K562 (cell line): ENCODE data around the gene CLASP1. TPM values are rescaled to one million over a fixed set of nuclear protein-coding genes. Genes with fewer than 3 reads are reported as not detected.
A peak's percentile ranks its signal among the peaks of the same experiment; 100 is the strongest.

Experiments
- ATAC-seq: fragments of 200-7000 bp; cut with Tn5 transposase; 3 replicates; pipeline ENCODE4 v1.9.1; 2020; ENCODE audit warnings: moderate library complexity
- BruUV-seq: library from RNA; stranded (reverse); fragments of 400-500 nt; replicated peaks from 2 replicates; lab custom pipeline; 2021; lab: Mats Ljungman, UMichigan
- CTCF ChIA-PET: fragments of 300-600 bp; formaldehyde crosslinking; extraction: SDS; loops from one replicate; lab custom pipeline; 2021; ENCODE audit warnings: low intra/inter-chr PET ratio; lab: Yijun Ruan, JAX
- POLR2A ChIA-PET: fragments of 300-600, 350-650 bp; sonication (Branson Sonifier 250); formaldehyde crosslinking; extraction: SDS; loops from one replicate; lab custom pipeline; 2021; ENCODE audit warnings: antibody characterized with exemption, inconsistent platforms; lab: Yijun Ruan, JAX
- DNase-seq, 4 experiments: peaks; one replicate each; pipeline versions ENCODE4 v3.0.0 to v3.0.0-alpha.2; 2011 to 2018; ENCODE audit warnings: low spot score in 3 of 4, mixed read lengths in 3 of 4; ENCODE audit errors: extremely low read depth in 1 of 4
- FAIRE-seq: peaks from 2 replicates; lab custom pipeline; 2011; peaks lifted over from hg19 to GRCh38; lab: Jason Lieb, UNC
- H2AFZ ChIP-seq: 2 replicates; pipeline ENCODE4 v1.6.0; 2011; ENCODE audit warnings: low read depth, low read length, control low read depth, inconsistent platforms
- H3K27ac ChIP-seq: fragments of 200-600 bp; 3 replicates; pipeline ENCODE4 v1.8.0; 2011; ENCODE audit warnings: low read depth, mild to moderate bottlenecking, control low read depth, inconsistent platforms, low read length, moderate library complexity, mixed read lengths; ENCODE audit errors: extremely low read depth
- H3K27me3 ChIP-seq, 2 experiments: fragments of 300-600 bp in 1 of 2; 2 replicates in 1 of 2; 3 replicates in 1 of 2; pipeline versions ENCODE4 v1.6.0 to v1.8.0; 2011; ENCODE audit warnings: inconsistent platforms in 2 of 2, low read length in 2 of 2, mild to moderate bottlenecking in 1 of 2, mixed read lengths in 1 of 2, moderate library complexity in 1 of 2; ENCODE audit not compliant: control insufficient read depth in 2 of 2, insufficient read depth in 2 of 2
- H3K36me3 ChIP-seq: fragments of 300-600 bp; 3 replicates; pipeline ENCODE4 v1.8.0; 2011; ENCODE audit warnings: mild to moderate bottlenecking, low read length, inconsistent platforms; ENCODE audit not compliant: control insufficient read depth, insufficient read depth
- H3K4me1 ChIP-seq, 2 experiments: fragments of 200-600 bp in 1 of 2; replicated peaks in 1 of 2; 2 replicates in 1 of 2; 3 replicates in 1 of 2; pipeline versions ENCODE4 v1.5.1 to v1.8.0; 2011; ENCODE audit warnings: inconsistent platforms in 2 of 2, low read length in 2 of 2, mild to moderate bottlenecking in 1 of 2, mixed read lengths in 1 of 2, moderate library complexity in 1 of 2; ENCODE audit not compliant: control insufficient read depth in 2 of 2, insufficient read depth in 2 of 2
- H3K4me2 ChIP-seq: 2 replicates; pipeline ENCODE4 v1.6.1; 2011; ENCODE audit warnings: low read length, control low read depth, inconsistent platforms, mixed read lengths; ENCODE audit not compliant: insufficient read depth
- H3K4me3 ChIP-seq: fragments of 200-600 bp; sonication (generic), shearing (Covaris generic); 2 replicates; pipeline ENCODE4 v1.5.1; 2016; ENCODE audit warnings: control low read depth, inconsistent platforms
- H3K79me2 ChIP-seq: fragments of 200-600 bp; 3 replicates; pipeline ENCODE4 v1.8.0; 2011; ENCODE audit warnings: low read length, inconsistent platforms; ENCODE audit not compliant: control insufficient read depth, insufficient read depth
- H3K9ac ChIP-seq, 2 experiments: 2 replicates each; pipeline versions ENCODE4 v1.6.0 to v1.6.1; 2011; ENCODE audit warnings: low read depth in 2 of 2, low read length in 2 of 2, control low read depth in 1 of 2, inconsistent platforms in 1 of 2, mild to moderate bottlenecking in 1 of 2, mixed read lengths in 1 of 2; ENCODE audit not compliant: insufficient read depth in 1 of 2
- H3K9me1 ChIP-seq: one replicate; pipeline ENCODE4 v1.6.0; 2011; ENCODE audit warnings: inconsistent platforms, mild to moderate bottlenecking, low read length, moderate library complexity; ENCODE audit not compliant: control insufficient read depth, insufficient read depth
- H3K9me3 ChIP-seq: replicated peaks from 2 replicates; pipeline ENCODE4 v1.5.1; 2011; ENCODE audit warnings: low read depth, low read length, inconsistent platforms; ENCODE audit not compliant: control insufficient read depth, insufficient read depth
- H4K20me1 ChIP-seq: replicated peaks from 2 replicates; pipeline ENCODE4 v1.6.1; 2011; ENCODE audit warnings: low read length, inconsistent platforms, mixed read lengths; ENCODE audit not compliant: control insufficient read depth, insufficient read depth
- ADNP ChIP-seq: fragments of 200-800 bp; sonication (Bioruptor generic); IDR thresholded peaks from 2 replicates; pipeline ENCODE4 v1.6.1; 2016; ENCODE audit warnings: missing genetic modification characterization, missing compliant biosample characterization
- ETV6 ChIP-seq, 3 experiments: fragments of 150-350 bp in 1 of 3; sonication (generic) in 1 of 3; formaldehyde crosslinking in 1 of 3; IDR thresholded peaks; 2 replicates each; pipeline versions ENCODE4 v1.6.1 to v1.8.0; 2014 to 2022; ENCODE audit warnings: borderline replicate concordance in 2 of 3, low read depth in 2 of 3, antibody characterized with exemption in 1 of 3, low read length in 1 of 3, mild to moderate bottlenecking in 1 of 3, missing genetic modification reagents in 1 of 3
- HDAC1 ChIP-seq, 2 experiments: fragments of 450-650 bp; IDR thresholded peaks; 2 replicates each; pipeline ENCODE4 v1.6.1; 2016 to 2017; ENCODE audit warnings: inconsistent platforms in 1 of 2, mild to moderate bottlenecking in 1 of 2, moderate library complexity in 1 of 2
- MTA1 ChIP-seq: fragments of 450-650 bp; IDR thresholded peaks from 2 replicates; pipeline ENCODE4 v1.6.1; 2017; ENCODE audit warnings: borderline replicate concordance
- PHB2 ChIP-seq: fragments of 450-650 bp; IDR thresholded peaks from 2 replicates; pipeline ENCODE4 v1.6.1; 2017; ENCODE audit warnings: low read depth
- REST ChIP-seq, 2 experiments: fragments of 450-650 bp; formaldehyde crosslinking in 1 of 2; IDR thresholded peaks; 2 replicates each; pipeline versions ENCODE4 v1.4.0 to v1.6.1; 2014 to 2020; ENCODE audit warnings: mild to moderate bottlenecking in 2 of 2, borderline replicate concordance in 1 of 2, low read depth in 1 of 2
- ZBTB5 ChIP-seq: fragments of 450-650 bp; IDR thresholded peaks from 2 replicates; pipeline ENCODE4 v1.6.1; 2017; ENCODE audit warnings: antibody characterized with exemption
- ZNF134 ChIP-seq: fragments of 250-450 bp; sonication (Bioruptor Pico); conservative IDR thresholded peaks from 2 replicates; pipeline ENCODE4 v1.4.0; 2020
- ZZZ3 ChIP-seq: fragments of 450-650 bp; IDR thresholded peaks from 2 replicates; pipeline ENCODE4 v1.6.1; 2016; ENCODE audit warnings: antibody characterized with exemption, mild to moderate bottlenecking, moderate library complexity
- in situ Hi-C: fragments of 300-500 bp; cut with MboI; formaldehyde crosslinking; loops from 4 replicates; pipeline ENCODE4 v1.15.0; 2018; ENCODE audit warnings: inconsistent platforms, mixed read lengths
- intact Hi-C: fragments of 100-400 bp; cut with micrococcal nuclease; formaldehyde crosslinking; loops from 2 replicates; pipeline ENCODE4 v1.14.2; 2022
- polyA plus RNA-seq, 8 experiments: library from polyadenylated mRNA; depleted of rRNA in 4 of 8; stranded (reverse) in 5 of 8; unstranded in 3 of 8; fragments of >200 nt; fragmentation: Nextera tagmentation in 2 of 8; fragmentation: Illumina TruSeq in 1 of 8; extraction: Ambion mirVana in 2 of 8; extraction: Trizol in 1 of 8; gene quantifications; 2 replicates each; pipeline versions ENCODE4 v1.2.1 to v1.2.3, GENCODE V29; 2011 to 2014; ENCODE audit warnings: inconsistent platforms in 1 of 8, missing spikeins in 1 of 8
- total RNA-seq, 7 experiments: library from RNA; depleted of rRNA in 6 of 7; stranded (reverse); fragments of >200 nt in 6 of 7; fragmentation: Illumina TruSeq in 2 of 7; extraction: Trizol in 2 of 7; gene quantifications; 2 replicates each; pipeline versions ENCODE4 v1.2.1 to v1.2.3, GENCODE V29; 2011 to 2021; ENCODE audit warnings: low replicate concordance in 1 of 7

Gene CLASP1
- total and polyA plus RNA-seq, 9 of the 15 experiments (the other 6 are each of a cell fraction or from before 2014, with no cell fraction given): 1.7 to 40.3 (median 20.7) TPM

DNA sequence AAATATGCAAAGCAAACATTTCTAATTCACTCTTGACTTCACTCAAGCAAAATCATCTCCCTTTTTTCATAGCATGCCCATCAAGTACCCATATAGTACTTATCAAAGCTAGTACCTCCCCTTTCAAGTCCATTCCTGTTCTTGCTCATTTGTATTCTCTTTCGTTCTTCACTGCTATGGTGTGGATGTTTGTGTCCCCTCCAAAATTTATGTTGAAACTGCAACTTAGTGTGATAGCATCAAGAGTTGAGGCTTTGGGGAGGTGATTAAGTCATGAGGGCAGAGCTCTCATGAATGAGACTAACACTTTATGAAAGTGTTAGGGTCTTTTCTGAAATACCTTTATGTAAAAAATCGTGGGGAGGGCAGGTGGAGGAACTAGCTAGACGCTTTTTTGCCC lies 65.7 kb downstream of the CLASP1 start (continued):
- no peak for TF ChIP-seq REST (IDR thresholded peaks at IDR 0.05; ENCODE audit: borderline replicate concordance)
- no peak for TF ChIP-seq REST (CRISPR knock-in tag; IDR thresholded peaks at IDR 0.05; ENCODE audit: low read depth)

DNA sequence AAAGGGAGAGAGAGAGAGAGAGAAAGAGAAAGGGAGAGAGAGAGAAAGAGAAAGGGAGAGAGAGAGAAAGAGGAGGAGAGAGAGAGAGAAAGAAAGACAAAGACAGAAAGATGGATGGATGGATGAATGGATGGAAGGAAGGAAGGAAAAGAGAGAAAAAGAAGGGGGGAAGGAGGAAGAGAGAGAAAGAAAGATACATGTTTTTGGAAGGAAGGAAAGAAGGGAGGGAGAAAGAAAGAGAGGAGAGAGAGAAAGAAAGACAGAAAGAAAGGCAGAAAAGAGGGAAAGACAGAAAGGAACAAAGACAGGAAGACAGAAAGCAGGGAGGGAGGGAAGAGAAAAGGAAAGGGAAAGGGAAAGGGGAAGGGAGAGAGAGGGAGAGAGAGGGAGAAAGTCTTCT lies 67.0 kb downstream of the CLASP1 start:
- ChIA-PET CTCF (no interaction called here), POLR2A (interaction anchor here (0.6 to 1.2 kb wide), 3 partner anchors 14 to 458 kb away, joined by 3 to 5 read pairs (median 3); no protein-coding TSS in a partner anchor)
- Histone ChIP-seq H3K79me2 (peaks cover 15% of the 10 kb centered on the region; the same call in 2 of the 3 replicates), H3K36me3 (no peaks in the 10 kb centered on the region), H3K9me1 (no peaks in the 10 kb centered on the region), H3K27ac (no peak overlapping the region), H3K9ac (no peak overlapping the region), H3K4me1 (peaks cover 0 to 2% of the 10 kb centered on the region in 2 experiments; a peak in 3 of 5 replicates), H4K20me1 (no peaks in the 10 kb centered on the region), H3K27me3 (no peaks in the 10 kb centered on the region), H2AFZ (no peak overlapping the region), H3K4me3 (no peak overlapping the region), H3K4me2 (no peak overlapping the region), H3K9me3 (no peaks in the 10 kb centered on the region)
- DNase-seq: no peak
- intact Hi-C loops: no loop called here
- no TSS peak for BruUV-seq
- in situ Hi-C loops: no loop called here
- ATAC-seq: no peak
- FAIRE-seq: no peak
- no peak for TF ChIP-seq PHB2
- TF ChIP-seq ETV6 (IDR thresholded peaks at IDR 0.05; ENCODE audit: borderline replicate concordance in 1 of 2, low read depth in 2 of 2, low read length in 1 of 2): no peak
- TF ChIP-seq ETV6 (CRISPR knock-in tag; IDR thresholded peaks at IDR 0.05; ENCODE audit: borderline replicate concordance): no peak
- no peak for TF ChIP-seq ZBTB5
- TF ChIP-seq MTA1: peak; percentile 38; the same call in 1 of the 2 replicates
- peak in 1 of 2 experiments; percentile 32; a peak in 1 of 4 replicates for TF ChIP-seq HDAC1 (IDR thresholded peaks at IDR 0.05)
- TF ChIP-seq ZNF134 (CRISPR knock-in tag): no peak
- TF ChIP-seq ADNP (tag): no peak
- TF ChIP-seq ZZZ3: no peak
